CD4-positive, alpha-beta T cell treated with Interleukin-4 for 1 hour (primary cell): ENCODE data around the gene MTM1.

ENCODE experiments used
- DNase-seq, 2 donors: peaks; one replicate each; pipeline ENCODE4 v3.0.0-alpha.2; 2020 to 2022

The MTM1 gene

DNA sequence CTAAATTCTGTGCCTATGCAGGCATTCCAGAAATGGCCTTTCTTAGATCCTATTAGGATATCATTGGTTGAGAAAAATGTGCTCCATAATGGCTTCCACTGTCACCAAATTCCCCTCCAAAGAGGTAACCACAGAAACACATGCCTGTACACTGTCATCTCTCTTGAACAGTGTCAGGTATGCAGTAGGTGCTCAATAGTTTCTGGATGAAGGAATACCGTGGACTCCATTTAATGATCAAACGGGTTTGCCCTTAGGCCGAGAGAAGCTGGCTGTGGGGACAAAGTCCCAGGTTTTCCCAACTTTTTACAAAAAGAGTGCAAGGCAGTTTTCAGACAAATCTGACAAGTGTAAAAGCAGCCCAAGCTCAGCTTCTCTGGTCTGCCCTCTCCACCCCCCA, 16.5 kb upstream of the MTM1 start:
- DNase-seq: no peak

DNA sequence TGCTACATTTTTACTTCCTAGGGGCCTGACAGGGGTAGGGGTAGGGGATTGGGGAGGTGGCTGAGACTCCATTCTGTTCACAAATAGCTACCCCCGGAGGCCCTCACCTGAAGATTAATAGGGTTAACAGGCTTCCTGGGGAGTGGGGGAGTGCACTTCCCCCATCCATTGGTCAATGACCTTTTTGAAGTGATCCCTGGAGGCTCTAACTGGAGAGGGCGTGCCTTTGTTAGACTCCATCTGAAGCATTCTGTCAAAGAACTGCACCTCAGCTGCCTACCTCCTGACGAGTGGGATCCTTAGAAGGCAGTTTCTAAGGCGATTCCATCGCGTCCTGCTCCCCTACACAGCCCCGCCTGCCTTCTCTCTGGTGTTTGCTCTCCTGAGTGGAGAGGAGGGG, 10.0 kb upstream of the MTM1 start:
- no peak for DNase-seq

DNA sequence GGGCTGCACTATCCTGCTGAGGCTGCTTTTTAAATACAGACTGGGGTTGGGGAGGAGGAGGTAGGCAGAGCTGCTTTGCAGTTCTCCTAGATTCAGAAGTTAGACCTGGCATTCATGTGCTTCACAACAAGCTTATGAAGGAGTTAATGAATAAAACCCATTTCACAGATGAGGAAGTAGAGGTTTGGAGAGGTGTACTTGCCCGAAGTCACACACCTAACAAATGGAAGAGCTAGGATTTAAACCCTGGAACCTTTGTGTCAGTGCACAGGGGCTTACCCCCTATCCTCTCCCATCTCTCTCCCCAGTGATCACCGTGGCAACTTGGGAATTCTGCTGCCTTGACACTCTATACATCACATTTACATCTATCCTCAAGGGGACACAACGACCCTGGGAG, 3.6 kb upstream of the MTM1 start:
- no peak for DNase-seq

DNA sequence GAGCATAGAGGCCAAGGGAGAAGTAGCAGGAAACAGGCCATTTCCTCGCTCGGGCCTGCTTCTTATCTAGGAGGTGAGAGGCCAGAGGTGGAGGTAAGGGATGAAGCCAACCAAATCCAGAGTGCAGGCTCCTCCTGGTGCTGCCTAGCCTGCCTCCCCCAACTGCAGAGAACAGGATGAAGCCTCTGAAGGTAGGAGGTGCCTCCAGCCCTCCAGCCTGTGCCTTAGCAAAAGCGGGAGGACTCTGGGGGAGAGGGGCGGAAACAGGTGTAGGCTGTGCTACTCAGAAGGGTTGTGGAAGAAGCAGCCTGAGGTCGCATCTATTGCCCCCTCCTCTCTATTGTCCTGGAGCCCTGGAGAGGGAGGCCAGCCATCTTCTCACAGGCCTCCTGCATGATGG, 2.9 kb upstream of the MTM1 start:
- DNase-seq: no peak

DNA sequence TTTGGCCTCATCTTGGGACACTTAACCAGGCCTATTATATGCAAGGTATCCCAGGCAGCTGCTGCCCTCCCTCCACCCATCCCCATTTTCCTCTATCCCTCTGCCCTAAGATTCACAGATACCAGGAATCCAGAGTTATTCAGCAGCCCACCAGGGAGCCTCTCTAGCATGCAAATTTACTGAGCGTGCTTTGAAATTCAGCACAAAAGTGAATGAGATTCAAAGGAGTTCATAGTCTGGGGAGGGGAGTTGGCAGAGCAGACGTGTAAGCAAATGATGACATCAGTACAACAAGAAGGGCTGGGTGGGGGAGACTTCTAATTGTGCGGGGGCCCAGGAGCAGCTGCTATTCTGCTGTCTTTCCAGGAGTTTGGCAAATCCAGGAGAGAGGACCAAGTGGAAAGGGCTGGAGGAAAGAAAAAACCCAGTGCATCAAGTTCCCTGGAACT, 1.7 kb upstream of the MTM1 start:
- DNase-seq: no peak

DNA sequence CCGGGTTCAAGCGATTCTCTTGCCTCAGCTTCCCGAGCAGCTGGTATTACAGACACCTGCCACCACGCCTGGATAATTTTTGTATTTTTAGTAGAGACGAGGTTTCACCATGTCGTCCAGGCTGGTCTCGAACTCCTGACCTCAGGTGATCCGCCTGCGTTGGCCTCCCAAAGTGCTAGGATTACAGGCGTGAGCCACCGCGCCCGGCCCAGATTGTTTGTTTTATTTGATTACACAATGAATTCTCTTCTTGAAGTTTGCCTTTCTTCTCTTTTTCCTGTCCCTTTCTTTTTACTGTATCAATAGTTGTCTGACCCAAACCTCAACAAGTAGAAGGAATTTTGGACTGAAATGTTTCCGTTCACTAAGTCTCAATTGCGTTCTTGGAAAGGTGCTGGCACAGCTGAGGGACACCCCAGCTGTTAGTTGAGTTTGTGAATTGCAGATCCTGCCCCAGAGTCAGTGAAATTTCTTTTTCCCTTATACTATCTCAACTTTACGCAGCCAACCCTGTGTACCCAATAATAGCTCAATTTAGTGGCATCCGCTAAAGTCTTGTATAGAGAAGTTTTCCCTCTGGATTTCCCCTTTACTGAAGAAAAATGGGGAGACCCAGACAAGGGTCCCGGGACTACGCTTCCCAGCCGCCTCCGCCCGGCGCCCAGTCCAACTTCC, 639 bp upstream of the MTM1 start:
- DNase-seq: no peak

DNA sequence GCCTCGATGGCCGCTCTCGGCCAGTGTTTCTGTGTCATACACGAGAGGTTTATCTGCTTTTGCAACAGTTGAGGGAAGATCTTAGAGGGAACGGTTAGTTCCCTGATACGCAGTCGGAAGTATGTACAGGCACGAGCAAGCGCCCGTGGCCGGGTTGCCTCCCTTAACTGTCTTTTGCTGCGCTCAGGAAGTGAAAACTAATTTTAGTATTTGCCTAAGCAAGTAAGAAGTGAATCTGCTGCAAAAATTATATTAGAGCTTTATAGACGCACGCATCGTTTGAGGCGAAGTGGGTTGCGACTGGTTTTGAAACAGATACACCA, 695 bp downstream of the MTM1 start:
- DNase-seq: peak; percentile 43 to 52

DNA sequence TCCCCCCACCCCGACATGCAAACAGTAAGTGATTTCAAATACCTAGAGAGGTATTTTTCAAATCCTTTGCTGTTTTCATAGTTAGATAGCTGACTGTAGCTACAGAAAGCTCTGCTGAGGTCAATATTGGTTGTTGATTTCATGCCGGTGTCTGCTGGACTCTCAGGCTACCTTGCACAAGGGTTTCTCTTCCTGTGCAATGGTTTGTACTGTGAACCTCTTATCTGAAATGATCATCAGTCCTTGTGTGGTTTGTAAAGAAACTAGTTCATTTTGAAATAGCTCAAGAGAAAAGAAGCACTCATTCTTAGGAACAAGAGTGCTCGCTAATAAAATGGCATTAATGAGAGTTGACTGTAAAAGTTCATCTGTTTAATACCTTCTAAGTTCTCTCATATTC, 2.1 kb downstream of the MTM1 start:
- peak in 1 of 2 donors; percentile 45 for DNase-seq

DNA sequence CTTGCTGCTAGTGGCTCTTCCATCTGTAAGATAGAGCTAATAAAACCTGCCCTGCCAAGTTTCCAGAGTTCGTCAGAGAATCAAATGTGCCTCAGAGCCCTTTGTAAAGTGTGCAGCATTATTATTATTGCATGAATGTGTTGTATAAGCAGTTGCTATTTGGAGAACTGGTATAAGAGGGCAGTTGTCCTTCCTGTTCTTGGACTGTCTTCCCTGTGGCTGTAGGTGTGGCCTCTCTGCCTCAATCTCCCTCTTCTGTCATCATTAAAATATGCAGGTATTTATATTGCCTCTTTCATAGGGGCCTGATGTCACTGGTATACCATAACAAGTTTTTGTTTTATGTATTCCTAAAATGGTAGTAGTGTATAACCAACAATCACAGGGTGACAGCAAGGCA, 3.8 kb downstream of the MTM1 start:
- no peak for DNase-seq

DNA sequence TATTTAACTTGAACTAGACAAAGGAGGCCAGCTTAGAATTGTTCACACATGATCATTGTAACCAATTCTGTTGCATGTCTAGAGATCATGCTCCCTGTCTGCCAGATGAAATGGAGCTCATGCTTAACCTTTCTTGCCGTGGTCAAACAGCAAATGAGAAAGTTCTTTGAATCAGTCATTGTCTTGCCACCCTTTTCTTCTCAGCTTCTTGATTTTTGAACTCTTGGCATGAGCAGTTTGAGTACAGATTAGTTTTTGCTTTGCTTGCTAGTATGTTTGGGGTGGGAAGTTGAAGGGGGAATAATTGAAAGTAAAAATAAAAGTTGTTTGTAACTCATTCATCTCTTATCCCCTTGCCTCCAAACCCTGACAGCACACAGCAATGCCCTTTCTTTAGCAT, 4.7 kb downstream of the MTM1 start:
- DNase-seq: no peak

DNA sequence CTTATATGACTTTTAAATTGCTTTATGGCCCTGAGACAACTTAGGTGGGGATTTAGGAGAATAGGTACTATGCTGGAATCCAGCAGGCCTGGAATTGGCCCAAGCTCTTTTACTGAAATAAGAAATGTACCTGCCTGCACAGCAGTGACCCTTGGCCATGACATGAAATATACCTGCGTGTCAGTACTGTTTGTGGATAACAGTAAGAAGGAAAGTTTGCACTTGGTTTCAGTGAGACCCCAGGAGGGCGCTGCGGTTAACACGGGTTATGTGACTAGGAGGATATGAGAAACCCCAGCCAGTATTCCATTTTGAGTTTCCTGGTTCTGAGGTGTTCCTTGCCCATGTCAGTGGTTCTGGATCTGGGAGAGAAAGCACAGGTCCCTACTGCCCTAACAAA, 5.3 kb downstream of the MTM1 start:
- no peak for DNase-seq

DNA sequence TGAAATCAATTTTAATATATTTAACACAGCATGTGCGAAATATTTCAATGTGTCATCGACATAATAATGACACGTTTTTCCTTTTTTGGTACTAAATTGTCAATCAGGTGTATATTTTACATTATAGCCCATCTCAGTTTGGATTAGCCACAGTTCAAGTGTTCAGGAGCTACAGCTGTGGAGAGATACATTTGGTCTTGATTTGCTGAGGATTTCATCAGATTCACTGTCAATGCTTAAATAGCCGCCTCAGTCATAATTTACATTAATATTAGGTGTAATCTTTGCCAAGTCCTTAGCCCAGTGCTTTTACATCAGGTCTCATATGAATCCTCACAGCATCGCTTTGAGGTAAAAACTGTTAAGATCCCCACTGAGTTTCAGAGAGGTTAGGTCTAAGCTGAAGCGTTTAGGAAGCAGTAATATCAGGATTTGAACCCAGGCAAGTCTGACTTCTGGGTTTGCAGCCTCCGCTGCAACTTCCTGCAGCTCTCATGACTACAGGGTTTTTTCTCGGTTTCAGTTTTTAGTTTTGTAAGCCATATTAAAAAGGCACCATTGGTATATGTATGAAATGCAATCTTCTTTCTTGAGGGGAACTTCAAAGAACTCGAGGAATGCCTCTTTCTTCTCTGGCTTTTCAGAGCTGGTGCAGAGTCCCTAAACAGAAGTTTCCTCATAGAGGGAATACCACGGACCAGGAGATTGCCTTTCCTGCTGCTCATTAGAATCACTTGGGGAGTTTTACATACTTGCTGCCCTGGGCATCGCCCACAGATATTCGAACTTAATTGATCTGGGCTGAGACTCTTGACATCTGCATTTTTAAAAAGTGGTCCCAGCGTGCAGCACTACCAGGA, 6.4 kb downstream of the MTM1 start:
- no peak for DNase-seq

DNA sequence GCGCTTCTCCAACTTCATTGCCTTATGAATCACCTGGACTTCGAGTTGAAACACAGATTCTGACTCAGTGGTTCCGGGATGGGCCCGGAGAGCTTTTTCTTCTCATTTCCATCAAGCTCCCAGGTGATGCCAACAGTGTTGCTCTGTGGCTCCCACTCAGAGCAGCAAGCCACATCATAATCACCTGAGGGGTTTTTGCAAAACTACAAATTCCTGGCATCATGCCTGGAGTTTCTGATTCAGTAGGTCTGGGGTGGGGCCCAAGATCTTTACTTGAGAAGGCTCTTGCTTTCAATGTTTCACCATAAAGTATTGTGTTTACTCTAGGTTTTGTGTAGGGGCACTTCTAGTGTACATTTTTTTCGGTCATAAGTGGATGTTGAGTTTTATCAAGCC, 7.0 kb downstream of the MTM1 start:
- DNase-seq: peak in 1 of 2 donors; percentile 57

DNA sequence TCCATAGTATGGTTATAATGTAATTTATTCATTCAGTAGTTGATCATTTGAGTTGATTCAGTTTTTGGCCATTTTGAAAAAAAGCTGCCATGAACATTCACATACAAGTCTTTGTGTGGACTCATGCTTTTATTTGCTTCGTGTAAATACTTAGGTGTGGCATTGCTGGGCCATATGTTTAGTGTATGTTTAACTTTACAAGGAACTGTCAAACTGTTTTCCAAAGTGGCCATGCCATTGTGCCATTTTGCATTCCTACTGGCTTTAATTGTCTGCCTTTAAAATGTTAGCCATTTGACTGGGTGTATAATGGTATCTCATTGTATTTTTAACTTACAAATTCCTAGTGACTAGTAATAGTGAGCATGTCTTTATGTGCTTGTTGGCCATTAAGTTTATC, 8.8 kb downstream of the MTM1 start:
- DNase-seq: no peak

DNA sequence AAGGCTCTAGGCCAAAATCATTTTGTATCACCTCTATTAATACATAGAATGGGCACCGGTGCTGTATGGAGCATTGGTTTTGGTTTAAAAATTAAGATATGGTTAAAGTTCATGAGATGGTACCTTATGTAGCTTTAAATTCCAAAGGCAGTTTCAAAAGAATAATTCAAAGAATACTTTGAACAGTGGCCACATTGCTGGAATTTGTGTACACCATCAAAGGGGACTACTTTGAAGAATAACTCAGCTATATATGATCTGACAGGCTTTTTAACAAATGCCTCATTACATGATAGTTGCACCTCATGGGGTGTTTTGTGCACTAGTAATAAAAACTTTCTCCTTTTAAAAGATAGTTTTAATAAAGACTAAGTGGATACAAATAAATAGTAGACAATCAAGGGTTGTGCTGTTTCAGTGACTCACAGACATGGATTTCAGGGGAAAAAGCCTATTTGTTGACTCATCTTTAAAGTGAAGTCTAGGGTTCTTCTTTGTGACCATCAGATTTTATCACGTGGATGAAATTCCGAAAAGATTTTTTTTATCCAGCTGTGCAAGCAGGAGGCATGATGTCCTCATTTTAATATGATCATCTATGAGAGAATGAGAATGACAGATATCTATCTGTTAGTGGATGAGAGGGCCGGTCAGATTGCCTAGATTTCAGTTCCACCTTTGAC, 12.8 kb downstream of the MTM1 start:
- no peak for DNase-seq

DNA sequence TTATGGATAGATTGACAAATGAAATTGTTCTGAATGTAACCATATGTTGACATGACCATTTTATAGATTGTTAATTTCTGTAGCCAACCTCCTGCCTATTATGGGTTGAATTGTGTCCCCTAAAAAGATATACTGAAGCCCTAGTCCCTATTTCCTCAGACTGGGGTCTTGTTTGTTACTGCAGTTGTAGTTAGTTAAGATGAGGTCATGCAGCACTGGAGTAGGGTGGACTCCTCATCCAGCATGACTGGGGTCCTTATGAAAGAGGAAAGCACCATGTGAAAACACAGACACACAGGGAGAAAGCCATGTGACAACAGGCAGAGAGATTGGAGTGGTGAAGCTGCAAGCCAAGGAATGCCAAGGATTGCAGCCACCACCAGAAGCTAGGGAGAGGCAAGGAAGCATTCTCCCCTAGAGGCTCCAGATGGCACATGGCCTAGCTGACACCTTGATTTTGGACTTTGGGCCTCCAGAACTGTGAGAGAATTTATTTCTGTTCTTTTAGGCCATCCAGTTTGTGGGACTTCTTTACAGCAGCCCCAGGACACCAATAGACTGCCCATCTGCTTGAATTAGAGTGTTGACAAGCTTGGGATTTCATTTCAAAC, 14.0 kb downstream of the MTM1 start:
- DNase-seq: no peak

DNA sequence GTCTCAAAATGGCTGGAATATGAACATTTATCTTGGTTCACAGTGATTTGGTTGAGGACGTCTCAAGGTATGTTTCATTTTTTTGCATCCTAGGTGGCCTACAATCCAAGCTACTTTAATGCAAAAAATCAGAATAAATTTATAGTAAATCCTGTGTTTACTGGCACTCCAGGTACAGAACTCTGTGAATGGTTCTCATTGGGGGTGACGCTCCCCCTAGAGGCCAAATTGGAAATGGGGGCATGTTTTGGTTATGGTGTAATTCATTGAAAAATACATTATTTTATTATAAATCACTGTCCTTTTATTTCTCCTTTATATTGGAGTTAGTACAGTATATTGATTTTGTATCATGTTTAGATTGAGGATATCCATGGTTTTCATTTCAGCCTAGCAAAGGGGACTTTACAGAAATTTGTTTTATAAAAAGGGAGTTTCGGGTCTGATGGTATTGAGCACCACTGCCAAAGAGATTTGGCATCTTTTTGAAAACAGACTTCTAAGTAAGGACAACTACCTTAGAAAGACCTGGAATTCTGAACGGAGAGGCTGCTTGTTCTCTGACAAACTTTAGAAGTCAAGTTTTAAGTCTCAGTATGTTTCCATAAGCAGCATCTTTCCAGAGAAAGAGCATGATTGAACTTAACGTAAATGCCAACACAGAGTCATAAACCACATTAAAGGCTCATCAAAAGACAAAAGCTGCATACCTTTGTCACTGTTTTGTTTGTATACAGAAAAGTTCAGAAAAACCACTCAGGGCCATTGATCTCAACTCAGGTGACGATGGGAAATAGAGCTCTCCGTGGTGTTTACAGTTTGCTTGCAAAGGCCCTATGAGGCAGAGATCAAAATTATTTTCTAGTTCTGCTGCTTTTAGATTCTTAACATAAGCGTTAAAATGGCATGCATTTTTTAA, 19.4 kb downstream of the MTM1 start:
- peak; percentile 22 to 58 for DNase-seq

DNA sequence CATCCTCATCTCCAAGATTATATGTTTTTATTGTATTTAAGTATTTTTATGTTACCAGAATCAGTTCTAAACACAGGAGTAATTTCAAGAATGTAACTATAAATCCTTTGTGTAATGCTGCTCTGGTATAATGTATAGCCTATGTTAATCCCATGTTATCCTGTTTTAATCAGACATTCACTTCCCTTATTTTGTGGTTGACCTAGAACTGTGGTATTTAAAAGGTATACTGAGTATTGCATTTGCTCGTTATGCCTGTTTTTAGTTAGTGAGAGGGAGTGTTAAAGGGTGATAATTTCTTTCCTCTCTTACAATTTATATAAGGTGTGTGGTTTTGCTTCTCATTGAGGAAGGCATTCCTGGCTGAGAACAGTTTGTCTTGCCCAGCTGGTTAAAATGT, 26.2 kb downstream of the MTM1 start:
- no peak for DNase-seq

DNA sequence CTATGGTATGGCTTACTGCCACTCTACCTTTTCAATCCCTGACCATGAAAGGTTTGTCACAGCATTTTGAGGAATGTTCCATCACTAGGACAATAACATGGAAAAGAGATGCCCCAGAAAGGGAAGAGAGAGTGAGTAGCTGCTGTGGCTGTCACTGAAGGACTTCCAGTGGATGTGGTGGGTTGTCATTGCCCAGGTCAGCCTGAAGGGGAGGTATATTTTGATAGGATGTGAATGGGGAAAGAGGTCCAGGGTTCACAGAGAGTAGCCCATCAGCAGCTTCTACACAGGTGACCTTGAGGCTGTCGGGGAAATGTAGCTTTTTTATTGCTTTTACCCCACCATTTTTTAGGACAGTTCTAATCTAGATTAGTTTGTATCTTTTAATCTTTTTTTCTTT, 30.8 kb downstream of the MTM1 start:
- no peak for DNase-seq

DNA sequence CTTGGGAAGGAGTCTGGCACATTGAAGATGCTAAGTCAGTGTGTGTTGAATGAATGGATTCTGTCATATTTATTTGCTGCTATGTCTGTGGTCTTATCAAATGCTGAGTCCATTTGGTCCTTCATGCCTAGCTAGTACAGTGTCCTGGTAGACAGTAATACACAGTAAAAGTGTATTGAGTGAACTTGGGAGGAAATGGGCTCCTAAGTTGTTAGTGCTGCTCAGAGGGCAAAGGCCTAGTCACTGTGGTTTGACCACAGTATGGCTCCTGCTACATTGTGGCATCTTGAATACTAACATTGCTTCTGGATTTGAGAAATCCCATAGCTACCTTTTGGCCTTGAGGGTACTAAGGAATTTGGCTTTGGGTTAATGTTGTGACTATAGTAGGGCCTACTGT, 33.9 kb downstream of the MTM1 start:
- DNase-seq: no peak

DNA sequence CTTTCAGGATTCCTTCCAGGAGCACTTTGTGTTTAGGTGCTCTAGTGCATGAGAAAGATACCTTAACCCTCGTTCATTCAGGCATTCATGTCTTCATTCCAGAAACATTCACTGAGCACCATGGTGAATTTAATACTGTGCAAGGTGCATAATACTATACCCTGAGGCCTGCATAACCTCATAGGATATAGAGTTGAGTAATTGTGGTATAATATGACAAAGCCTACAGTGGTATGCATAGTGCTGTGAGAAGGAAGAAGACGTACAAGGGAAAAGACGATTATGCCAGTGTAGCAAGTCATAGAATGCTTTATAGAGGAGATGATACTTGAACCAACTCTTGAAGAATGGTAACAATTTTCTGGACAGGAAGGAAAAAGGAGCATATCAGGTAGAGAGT, 34.3 kb downstream of the MTM1 start:
- no peak for DNase-seq

DNA sequence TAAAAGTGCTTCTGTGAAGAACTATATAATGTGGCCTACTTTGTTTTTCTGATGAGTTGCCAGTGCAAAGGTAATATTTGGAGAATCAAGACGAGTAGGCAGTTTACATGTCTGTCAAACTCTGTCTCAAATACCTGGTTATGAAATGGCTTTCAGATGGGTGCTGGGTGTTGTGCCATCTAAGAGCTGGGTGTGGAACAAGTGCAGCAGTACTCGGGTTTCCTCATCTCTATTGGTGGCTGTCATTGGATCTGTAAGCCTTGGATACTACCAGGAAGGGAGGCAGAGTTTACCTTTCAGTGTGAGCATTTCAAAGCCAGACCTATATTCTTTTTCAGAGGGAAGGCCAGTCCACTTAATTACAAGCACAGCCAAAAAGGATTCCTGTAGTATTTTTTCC, 37.2 kb downstream of the MTM1 start:
- no peak for DNase-seq

DNA sequence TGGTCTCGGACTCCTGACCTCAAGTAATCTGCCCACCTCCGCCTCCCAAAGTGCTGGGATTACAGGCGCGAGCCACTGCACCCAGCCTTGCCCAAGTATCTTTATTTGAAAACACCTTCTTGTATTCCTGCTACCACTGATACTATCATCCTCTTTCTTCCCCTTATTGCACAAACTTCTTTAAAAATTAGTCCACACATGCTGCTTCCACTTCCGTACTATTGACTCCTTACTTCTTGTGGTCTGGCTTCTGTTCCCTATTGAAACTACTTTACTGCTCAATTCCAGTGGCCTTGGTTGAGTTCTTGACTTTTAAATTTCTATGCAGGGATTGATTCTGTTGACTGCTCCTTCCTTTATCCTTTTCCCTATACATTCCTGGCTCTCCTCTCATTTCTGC, 38.8 kb downstream of the MTM1 start:
- no peak for DNase-seq
